ENCODE data around the gene DHRS7B. TPM values are rescaled to one million over a fixed set of nuclear protein-coding genes. Genes with fewer than 3 reads are reported as not detected.

DHRS7B gene
- total and polyA plus RNA-seq, 2 donors (not counting 1 experiment from before 2014, with no cell fraction given), result 15.5 to 21.5 TPM

- H3K27ac ChIP-seq (ENCODE audit: insufficient read depth, low read length), result peak overlapping the region; percentile 40
- H3K4me1 ChIP-seq (ENCODE audit: control insufficient read depth, extremely low read depth, insufficient read depth, low read length), result peaks cover 13% of the 10 kb centered on the region
- H3K36me3 ChIP-seq (ENCODE audit: control insufficient read depth, insufficient read depth, low read length), result no peaks in the 10 kb centered on the region
- H3K9me3 ChIP-seq (ENCODE audit: control insufficient read depth, insufficient read depth, low read depth, low read length), result no peaks in the 10 kb centered on the region
- no peak for DNase-seq (ENCODE audit: low read depth in 2 of 2)
- H3K4me2 ChIP-seq (ENCODE audit: extremely low read depth, insufficient read depth, low read length), result peak overlapping the region; percentile 9
- no peak overlapping the region for H3K9ac ChIP-seq (ENCODE audit: insufficient read depth, low read length)
- TF ChIP-seq, protein P1, sequence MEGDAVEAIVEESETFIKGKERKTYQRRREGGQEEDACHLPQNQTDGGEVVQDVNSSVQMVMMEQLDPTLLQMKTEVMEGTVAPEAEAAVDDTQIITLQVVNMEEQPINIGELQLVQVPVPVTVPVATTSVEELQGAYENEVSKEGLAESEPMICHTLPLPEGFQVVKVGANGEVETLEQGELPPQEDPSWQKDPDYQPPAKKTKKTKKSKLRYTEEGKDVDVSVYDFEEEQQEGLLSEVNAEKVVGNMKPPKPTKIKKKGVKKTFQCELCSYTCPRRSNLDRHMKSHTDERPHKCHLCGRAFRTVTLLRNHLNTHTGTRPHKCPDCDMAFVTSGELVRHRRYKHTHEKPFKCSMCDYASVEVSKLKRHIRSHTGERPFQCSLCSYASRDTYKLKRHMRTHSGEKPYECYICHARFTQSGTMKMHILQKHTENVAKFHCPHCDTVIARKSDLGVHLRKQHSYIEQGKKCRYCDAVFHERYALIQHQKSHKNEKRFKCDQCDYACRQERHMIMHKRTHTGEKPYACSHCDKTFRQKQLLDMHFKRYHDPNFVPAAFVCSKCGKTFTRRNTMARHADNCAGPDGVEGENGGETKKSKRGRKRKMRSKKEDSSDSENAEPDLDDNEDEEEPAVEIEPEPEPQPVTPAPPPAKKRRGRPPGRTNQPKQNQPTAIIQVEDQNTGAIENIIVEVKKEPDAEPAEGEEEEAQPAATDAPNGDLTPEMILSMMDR (conservative IDR thresholded peaks at IDR 0.05 in 1 of 2, IDR thresholded peaks at IDR 0.05 in 1 of 2; ENCODE audit: low read depth in 1 of 2, low read length in 2 of 2), result no peak
- no peak for TF ChIP-seq EZH2 (IDR thresholded peaks at IDR 0.05; ENCODE audit: low read length, missing control alignments)
- no peaks in the 10 kb centered on the region for H4K20me1 ChIP-seq (ENCODE audit: control insufficient read depth, extremely low read depth, insufficient read depth, low read length)
- no peaks in the 10 kb centered on the region for H3K79me2 ChIP-seq (ENCODE audit: control insufficient read depth, insufficient read depth, low read length)
- H3K27me3 ChIP-seq (ENCODE audit: control insufficient read depth, insufficient read depth, low read length), result no peaks in the 10 kb centered on the region
- no peak overlapping the region for H3K4me3 ChIP-seq (replicated peaks in 1 of 4; ENCODE audit: control extremely low read depth in 1 of 4, insufficient read depth in 1 of 4, low read depth in 3 of 4, low read length in 4 of 4)
- H2AFZ ChIP-seq (ENCODE audit: low read length), result no peak overlapping the region
Measured at GRCh38 chr17:21165922-21166594, 39.3 kb downstream of the DHRS7B start.

DNA sequence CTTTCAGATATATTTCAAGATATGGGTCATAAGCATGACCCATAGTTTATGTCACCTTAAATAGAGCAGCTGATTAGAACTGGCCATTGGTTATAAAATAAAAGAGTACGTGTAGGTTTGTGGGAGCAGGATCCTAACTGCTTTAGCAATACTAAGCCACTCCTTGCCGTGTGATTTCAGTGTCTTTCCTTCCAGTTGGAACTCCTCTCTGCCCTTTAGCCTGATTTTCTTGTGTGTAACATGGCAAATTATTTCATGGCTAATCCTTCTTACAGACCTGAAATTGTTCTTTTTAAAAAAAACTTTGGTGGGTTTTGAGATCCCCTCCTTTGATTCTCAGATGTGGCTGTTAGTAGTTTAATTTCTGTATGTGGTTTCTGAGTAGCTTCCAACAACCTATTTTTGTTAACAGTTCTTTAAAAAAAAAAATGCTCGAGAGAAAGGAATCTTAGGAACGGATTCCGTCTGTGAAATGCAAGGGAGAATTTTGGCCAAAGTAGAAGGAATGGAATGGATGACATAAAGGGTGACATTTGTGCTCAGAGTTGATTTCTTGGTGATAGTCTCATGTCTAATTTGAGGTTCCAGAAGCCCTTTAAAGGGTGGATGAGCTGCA lies 39.9 kb downstream of the DHRS7B start:
- DNase-seq (ENCODE audit: low read depth in 2 of 2), result peak; percentile 69 to 70
- H3K9ac ChIP-seq (ENCODE audit: insufficient read depth, low read length), result no peak overlapping the region
- no peak overlapping the region for H2AFZ ChIP-seq (ENCODE audit: low read length)
- TF ChIP-seq, protein P1 (conservative IDR thresholded peaks at IDR 0.05 in 1 of 2, IDR thresholded peaks at IDR 0.05 in 1 of 2; ENCODE audit: low read depth in 1 of 2, low read length in 2 of 2), result no peak
- no peak for TF ChIP-seq EZH2 (IDR thresholded peaks at IDR 0.05; ENCODE audit: low read length, missing control alignments)
- peaks cover 10% of the 10 kb centered on the region for H3K4me1 ChIP-seq (ENCODE audit: control insufficient read depth, extremely low read depth, insufficient read depth, low read length)
- peak overlapping the region; percentile 40 for H3K27ac ChIP-seq (ENCODE audit: insufficient read depth, low read length)
- no peaks in the 10 kb centered on the region for H3K36me3 ChIP-seq (ENCODE audit: control insufficient read depth, insufficient read depth, low read length)
- H3K4me3 ChIP-seq (replicated peaks in 1 of 4; ENCODE audit: control extremely low read depth in 1 of 4, insufficient read depth in 1 of 4, low read depth in 3 of 4, low read length in 4 of 4), result peak overlapping the region in 1 of 4 experiments; percentile 0
- H3K27me3 ChIP-seq (ENCODE audit: control insufficient read depth, insufficient read depth, low read length), result no peaks in the 10 kb centered on the region
- H3K9me3 ChIP-seq (ENCODE audit: control insufficient read depth, insufficient read depth, low read depth, low read length), result no peaks in the 10 kb centered on the region
- no peaks in the 10 kb centered on the region for H4K20me1 ChIP-seq (ENCODE audit: control insufficient read depth, extremely low read depth, insufficient read depth, low read length)
- peak overlapping the region; percentile 9 for H3K4me2 ChIP-seq (ENCODE audit: extremely low read depth, insufficient read depth, low read length)
- H3K79me2 ChIP-seq (ENCODE audit: control insufficient read depth, insufficient read depth, low read length), result no peaks in the 10 kb centered on the region

DNA sequence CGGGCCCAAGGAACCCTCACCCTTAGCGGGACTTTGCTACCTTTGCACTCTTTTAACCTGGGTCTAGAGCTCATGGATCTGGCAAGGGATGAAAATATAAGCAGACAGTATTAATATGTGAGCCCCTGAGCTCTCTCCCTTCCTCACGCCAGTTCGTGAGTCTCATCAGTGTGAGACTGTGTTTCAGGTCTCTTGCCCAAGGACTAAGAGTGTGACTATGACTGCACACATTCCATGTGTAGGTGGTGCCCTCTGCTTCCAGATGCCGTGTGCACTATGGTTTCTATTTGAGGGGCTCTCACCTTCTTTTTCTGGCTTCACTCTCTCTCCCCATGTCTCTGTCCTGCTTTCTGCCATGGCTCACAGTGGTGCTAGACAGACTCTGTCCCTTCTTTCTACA lies 40.5 kb downstream of the DHRS7B start:
- peaks cover 9% of the 10 kb centered on the region for H3K4me1 ChIP-seq (ENCODE audit: control insufficient read depth, extremely low read depth, insufficient read depth, low read length)
- H3K9me3 ChIP-seq (ENCODE audit: control insufficient read depth, insufficient read depth, low read depth, low read length), result no peaks in the 10 kb centered on the region
- H2AFZ ChIP-seq (ENCODE audit: low read length), result no peak overlapping the region
- DNase-seq (ENCODE audit: low read depth in 2 of 2), result peak in 1 of 2 donors; percentile 15
- peak overlapping the region; percentile 40 for H3K27ac ChIP-seq (ENCODE audit: insufficient read depth, low read length)
- H3K36me3 ChIP-seq (ENCODE audit: control insufficient read depth, insufficient read depth, low read length), result no peaks in the 10 kb centered on the region
- TF ChIP-seq, protein P1 (conservative IDR thresholded peaks at IDR 0.05 in 1 of 2, IDR thresholded peaks at IDR 0.05 in 1 of 2; ENCODE audit: low read depth in 1 of 2, low read length in 2 of 2), result no peak
- TF ChIP-seq EZH2 (IDR thresholded peaks at IDR 0.05; ENCODE audit: low read length, missing control alignments), result no peak
- no peak overlapping the region for H3K9ac ChIP-seq (ENCODE audit: insufficient read depth, low read length)
- no peak overlapping the region for H3K4me2 ChIP-seq (ENCODE audit: extremely low read depth, insufficient read depth, low read length)
- H3K27me3 ChIP-seq (ENCODE audit: control insufficient read depth, insufficient read depth, low read length), result no peaks in the 10 kb centered on the region
- H3K4me3 ChIP-seq (replicated peaks in 1 of 4; ENCODE audit: control extremely low read depth in 1 of 4, insufficient read depth in 1 of 4, low read depth in 3 of 4, low read length in 4 of 4), result peak overlapping the region in 1 of 4 experiments; percentile 0
- no peaks in the 10 kb centered on the region for H4K20me1 ChIP-seq (ENCODE audit: control insufficient read depth, extremely low read depth, insufficient read depth, low read length)
- no peaks in the 10 kb centered on the region for H3K79me2 ChIP-seq (ENCODE audit: control insufficient read depth, insufficient read depth, low read length)
